ENCODE results near the gene FBXL14.

- TF ChIP-seq CTCF (IDR thresholded peaks at IDR 0.05 in 8 of 11, conservative IDR thresholded peaks at IDR 0.05 in 3 of 11): no peak
- no peak for TF ChIP-seq POLR2AphosphoS5 (IDR thresholded peaks at IDR 0.05)
Measured at GRCh38 chr12:1640328-1641234, 46.2 kb upstream of the FBXL14 start.
